ENCODE data around the gene MED28.
"Not testable (repeated sequence)": the region's sequence is repeated elsewhere in the genome, so short reads cannot be mapped to it uniquely, and the experiment has no call there.

The MED28 gene, protein sequence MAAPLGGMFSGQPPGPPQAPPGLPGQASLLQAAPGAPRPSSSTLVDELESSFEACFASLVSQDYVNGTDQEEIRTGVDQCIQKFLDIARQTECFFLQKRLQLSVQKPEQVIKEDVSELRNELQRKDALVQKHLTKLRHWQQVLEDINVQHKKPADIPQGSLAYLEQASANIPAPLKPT

DNA sequence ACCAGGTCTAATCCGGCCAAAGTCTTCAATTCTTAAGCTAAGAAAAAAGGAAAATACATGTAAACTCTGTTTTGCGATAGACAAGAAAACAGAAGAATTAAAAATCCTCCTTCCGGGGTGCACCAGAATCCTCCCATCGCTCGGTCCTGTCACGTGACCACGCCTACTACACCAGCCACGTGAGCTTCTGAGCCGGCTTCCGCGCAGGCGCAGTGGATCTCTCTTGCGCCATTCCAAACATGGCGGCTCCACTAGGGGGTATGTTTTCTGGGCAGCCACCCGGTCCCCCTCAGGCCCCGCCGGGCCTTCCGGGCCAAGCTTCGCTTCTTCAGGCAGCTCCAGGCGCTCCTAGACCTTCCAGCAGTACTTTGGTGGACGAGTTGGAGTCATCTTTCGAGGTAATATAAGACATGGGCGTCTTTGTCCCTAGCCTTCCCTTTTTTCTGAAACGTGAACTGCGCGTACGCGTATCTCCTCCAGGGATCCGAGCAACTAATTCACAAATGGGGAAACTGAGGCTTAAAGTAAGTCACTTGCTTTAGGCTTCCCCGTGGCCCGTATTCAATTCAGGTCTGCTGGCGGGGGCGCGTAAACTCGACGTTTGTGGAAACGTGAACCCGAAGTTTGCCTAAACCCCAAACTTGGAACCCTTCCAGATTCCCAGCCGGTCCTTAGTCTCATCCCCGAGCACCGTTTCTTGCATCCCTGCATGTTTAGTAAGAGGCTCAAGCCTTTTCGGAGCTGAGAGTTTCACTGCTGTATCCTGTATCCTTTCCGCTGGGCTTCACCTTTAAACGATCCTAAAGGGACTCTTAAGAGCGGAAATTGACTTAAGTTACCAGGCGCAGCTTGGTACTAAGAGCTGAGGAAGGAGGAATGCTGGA, at the start of gene MED28:
TSS of gene MED28 (plus strand) at position 226 of the 884 bp plus-strand sequence. CDS start at position 240, 14 bp downstream.
- peak; percentile 90 for FAIRE-seq

DNA sequence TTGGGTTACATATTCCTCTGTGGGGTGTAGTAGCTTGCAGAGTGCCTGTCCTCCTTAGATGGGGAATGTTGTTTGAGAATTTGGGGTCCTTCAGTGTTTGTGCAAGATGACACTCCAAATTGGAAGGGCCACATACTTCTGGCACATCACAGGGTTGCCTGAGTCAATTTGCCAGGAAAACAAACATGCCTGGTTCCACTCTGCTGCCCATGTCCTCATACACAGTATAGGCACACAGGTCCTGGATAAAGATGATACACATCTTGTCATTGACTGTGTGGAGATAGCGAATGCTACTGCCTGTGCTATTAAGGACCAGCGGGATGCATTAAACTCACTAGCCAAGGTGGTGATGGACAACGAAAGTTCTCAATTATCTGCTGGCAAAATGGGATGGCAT, 48.6 kb upstream of the MED28 start:
- FAIRE-seq, result no peak

DNA sequence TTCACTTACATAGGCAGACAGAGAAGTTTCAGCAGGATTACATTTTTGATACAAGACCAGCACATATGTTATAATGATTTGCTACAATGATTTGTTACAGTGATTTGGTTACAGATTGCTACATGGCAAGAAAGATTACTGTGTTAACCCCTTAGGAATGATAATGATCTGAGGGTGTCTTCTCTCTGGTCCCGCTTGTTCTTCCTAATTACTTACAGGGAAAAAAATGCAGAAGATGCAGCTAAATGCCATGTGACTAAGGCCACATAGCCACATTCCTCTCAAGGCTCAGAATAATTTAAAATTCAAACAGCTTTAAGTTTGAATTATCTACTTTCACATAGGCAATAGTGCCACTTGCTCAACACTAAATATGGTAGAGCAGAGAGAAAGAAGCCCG, 47.2 kb upstream of the MED28 start:
- no peak for FAIRE-seq

DNA sequence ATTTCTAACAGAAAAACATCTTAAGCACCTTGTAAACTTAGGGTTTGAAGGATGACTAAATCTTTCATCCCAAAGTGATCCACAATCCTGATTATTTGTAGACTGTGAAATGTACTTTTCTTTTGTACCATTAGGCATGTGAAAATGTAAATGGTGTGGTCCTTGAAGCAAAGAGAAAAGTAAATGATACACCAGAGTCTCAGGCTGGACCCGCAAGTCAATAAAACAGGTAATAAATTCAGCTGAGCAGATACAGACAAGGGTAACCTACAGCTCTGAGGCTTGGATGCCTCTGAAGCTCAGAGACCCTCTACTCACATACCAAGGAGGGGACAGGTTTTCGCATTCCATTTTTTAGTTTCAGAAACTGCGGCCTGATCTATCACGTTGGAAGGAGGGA, 40.2 kb upstream of the MED28 start:
- FAIRE-seq, result no peak

DNA sequence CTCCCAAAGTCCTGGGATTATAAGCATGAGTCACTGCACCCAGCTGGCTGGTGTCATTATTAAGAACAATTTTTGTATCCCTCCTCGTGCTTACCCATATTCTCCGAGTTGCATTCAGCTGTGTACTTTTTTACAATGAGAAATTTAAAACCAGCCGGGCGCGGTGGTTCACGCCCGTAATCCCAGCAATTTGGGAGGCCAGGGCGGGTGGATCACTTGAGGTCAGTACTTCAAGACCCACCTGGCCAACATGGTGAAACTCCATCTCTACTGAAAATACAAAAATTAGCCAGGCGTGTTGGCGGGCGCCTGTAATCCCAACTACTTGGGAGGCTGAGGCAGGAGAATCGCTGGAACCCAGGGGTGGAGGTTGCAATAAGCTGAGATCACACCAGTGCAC, 39.3 kb upstream of the MED28 start:
- FAIRE-seq, result not testable (repeated sequence)

DNA sequence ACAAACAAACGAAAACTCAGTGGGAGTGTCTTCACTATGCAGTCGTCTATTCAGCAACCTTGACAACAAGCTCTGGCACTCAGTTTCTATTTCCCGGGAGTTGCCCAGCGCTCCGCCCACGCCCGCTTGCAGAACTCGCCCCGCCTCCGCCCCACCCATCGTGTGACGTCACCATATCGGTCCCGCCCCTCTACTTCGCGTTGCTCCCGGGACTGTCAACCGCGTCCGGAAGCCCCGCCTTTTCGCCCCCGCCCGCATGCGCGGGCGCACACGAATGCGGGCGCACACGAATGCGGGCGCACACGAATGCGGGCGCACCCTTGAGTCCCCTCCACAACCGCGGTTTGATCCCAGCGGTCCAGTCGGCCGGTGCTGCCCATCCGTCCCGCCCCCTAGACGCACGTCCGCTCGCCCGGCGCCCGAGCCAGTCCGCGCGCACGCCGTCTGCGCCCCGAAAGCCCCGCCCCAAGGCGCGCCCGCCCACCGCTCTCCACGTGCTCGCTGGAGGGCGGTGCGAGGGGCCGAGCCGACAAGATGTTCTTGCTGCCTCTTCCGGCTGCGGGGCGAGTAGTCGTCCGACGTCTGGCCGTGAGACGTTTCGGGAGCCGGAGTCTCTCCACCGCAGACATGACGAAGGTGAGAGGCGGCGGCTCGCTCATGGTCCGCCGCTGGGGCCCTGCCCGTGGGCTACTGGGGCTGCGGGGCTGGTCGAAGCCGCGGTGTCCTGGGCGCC, 37.3 kb upstream of the MED28 start, which contains the start of gene LAP3:
TSS of gene LAP3 (plus strand) at position 267 of the 733 bp plus-strand sequence. CDS start at position 535, 268 bp downstream.
- peak; percentile 95 for FAIRE-seq

DNA sequence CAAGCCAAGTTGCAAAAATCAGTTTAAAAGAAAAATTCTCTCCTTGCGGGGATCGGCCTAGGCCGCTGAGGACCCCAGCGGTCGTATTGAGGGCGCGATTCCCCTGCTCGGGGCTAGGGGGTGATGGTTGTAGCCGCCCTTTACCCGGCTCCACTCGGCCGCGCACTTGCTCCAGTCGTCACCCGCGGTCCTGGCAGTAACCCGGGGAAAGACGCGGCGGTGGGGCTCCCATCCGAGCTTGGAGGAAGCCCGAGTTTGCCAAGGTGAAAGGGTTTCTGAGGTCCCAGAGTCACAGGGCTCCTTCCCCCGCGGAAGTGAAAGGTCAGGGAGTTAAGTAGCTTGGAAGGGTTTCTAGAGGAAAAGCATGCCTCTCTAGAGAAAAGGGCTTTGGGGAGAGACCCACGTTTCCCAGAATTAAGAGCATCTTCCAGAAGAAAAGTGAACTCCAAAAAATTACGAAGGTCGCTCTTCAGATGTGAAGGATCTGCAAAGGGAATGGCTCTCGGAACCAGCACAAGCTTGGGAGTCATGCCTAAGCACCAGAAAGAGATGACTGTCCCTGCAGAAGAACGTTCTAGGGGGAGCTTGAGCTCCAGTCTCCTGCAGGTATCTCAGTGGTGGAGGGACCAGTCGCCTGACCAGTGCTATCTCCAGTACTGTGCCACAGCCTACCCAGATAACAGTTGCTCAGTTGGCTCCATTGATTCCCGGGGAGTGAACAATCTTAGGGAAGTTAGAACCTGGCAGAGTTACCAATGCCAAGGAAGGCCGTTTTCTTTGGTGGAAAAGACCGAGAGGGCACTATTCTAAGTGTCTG, 36.6 kb upstream of the MED28 start:
- no peak for FAIRE-seq

DNA sequence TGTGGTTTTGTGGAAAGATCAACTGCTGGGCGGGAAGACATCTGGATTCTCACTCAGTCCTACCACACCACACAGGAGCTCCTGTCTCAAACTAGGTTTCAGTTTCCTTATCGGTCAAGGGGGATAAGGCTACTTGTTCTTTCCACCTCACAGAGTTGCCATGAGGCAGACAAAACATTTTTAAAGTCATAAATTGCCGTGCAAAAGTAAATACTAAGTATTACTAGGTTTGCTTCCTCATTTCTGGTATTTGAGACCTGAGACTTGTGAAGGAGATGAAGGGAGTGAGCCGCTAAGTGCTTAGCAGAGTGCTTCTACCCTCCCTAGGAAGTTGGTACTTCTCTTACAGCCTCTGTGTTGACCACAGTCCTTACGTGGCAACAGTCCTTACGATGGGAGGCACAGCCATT, 36.0 kb upstream of the MED28 start:
- FAIRE-seq, result no peak

DNA sequence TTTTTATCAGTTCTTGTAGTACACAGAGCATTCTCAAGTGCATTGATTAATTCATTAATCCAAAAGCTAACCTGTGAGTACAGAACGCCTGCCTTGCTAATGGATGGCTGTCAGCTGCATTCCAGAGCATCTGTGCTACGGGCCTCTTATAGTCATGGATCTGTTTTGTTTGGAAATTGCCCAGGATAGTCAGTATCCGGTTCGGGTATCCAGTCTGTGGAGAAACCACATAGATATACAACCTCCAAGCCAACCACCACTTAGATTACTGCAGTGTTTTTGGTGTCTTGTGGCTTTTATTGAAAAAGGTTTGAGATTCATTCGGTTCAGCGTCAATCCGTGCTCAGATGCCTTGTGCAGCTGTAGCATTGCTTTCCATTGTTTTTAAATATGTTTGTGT, 33.5 kb upstream of the MED28 start:
- no peak for FAIRE-seq

DNA sequence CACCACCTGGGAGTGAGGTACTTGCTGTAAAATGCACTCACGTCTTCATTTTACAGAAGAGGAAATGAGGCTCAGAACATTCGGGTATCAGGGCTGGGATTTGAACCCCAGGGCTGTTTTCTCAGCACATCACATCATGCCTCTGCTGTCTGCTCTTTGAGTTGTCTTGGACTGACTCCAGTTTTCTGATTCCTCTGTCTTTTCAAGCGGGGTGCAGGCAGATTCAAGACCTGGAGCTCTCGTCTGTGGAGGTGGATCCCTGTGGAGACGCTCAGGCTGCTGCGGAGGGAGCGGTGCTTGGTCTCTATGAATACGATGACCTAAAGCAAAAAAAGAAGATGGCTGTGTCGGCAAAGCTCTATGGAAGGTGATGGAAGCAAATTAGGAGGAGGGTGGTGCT, 31.2 kb upstream of the MED28 start:
- FAIRE-seq, result no peak

DNA sequence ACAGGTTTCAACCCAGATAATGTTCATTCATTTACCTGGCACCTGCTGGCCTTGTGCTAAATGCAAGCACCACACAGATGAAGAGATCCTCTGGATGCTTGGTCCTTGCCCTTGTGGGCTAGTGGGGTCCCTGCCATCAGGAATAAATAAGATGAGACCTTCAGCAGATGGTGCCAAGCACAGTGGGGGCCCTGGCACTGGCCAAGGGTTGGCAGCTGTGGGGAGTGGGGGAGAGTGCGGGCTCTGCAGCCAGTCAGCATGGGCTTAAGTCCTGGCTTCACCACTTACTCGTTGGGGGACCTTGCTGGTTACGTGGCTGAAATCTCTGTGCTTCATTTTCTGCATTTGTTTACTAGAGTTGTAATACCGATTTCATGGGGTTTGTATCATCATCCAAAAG, 30.5 kb upstream of the MED28 start:
- FAIRE-seq, result no peak

DNA sequence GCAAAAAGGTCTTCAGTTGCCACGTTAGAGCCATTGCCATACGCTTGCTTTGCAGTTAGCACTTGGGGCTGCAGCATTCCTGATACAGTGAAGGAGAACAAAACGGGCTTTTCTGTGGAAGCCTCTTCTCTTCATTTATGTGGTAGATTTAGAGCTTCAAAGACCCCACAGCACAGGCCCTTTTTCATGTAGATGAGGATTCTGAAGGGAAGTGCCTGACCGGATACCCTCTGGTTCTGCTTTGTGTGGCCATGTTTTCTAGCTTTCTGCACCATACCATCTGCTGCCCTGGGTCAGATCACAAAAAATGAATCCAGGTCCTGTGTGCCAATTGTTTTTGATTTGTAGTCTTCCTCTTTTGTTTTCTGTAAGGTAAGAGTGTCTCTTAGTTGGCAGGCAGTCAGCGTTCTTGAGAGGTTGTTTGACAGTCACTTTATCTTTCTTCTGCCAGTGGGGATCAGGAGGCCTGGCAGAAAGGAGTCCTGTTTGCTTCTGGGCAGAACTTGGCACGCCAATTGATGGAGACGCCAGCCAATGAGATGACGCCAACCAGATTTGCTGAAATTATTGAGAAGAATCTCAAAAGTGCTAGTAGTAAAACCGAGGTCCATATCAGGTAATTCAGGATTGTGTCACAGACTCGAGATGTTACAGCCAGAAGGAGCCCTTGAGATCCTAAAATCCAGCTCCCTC, 29.8 kb upstream of the MED28 start:
- FAIRE-seq, result no peak

DNA sequence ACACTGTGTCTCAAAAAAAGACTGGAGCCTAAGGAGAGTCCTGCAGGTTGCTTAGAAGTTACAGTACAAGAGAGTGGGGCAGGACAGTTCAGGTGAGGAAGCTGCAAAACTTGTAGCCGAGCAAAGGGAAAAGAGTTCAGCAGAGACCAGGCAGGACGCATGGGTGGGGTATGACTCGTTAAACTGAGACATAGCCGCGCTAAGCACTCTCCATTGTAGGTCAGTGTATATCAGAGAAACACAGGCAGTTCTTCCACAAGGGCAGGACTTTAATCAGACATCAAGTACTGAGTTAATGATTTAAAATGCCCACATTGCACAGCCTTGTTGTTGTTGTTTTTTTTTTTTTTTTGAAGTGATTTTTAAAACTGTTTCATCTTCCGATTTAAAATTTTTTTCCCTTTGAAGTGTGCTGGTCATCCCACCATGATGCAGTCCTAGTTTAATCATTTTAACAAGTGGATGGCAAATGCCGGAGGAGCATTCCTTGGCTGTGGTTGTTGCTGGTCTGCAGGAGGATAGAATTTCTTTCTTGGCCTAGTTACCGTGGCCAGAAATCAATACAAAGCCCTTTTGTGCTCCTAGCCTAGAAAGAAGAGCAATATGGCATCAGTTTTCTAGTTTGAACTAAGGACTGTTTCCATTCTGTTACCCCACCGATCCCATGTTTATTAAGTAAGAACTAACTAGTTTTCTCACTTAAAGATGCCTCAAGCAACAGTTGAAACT, 27.2 kb upstream of the MED28 start:
- FAIRE-seq, result no peak

DNA sequence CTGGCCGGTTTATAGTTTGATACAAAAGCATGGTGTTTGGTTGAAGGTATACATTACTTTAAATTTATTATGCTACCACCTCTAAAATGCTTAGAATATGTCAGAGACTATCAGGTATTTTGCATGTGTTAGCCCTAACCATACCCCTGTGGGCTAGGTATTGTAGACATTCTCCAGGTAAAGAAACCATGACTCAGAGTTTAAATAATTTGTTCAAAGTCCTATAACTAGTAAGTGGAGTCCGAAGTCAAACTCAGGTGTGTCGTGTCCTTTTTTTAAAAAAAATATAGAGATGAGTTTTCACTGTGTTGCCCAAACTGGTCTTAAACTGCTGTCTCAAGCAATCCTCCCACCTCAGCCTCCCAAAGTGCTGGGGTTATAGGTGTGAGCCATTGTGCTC, 25.1 kb upstream of the MED28 start:
- FAIRE-seq, result no peak

DNA sequence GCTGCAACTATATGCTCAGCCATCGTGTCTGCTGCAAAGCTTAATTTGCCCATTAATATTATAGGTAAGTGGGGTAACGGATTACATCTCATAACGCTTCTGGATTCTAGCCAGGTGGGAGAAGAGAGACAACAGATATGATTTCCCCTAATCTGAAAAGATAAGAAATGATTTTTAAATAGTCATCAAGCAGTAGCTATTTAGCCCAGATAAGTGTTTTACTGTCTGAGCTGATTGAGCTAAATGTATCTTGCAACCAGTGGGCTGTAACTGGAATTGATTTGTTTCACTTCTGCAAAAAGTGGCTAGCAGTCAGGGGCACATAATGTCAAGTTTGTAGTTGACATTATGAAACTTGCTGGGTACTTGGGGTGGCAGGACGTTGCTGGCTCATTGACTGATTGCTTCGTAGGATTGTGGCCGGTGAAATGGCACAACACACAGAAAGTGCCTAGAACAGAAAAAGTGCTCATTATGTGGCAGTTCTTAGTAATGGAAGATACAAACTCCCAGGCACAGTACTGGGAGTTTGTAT, 18.9 kb upstream of the MED28 start:
- FAIRE-seq, result no peak

DNA sequence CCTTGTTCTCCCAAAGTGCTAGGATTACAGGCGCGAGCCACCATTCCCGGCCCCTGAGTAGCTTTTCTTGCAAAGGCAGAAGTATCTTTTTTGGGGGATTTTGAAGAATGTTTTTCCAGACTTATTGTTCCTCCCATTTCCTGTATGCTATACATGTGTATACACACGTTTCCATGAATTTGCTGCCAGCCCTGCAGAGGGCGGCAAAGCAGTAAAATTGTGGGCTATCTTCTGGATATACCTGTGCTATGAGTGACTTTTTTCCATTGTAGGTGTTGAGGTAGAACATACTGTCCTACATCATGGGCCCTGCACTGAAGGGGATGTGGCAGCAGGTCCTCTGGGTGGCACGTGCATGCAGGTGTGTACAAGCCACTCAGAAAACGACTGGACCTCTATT, 16.9 kb upstream of the MED28 start:
- peak; percentile 21 for FAIRE-seq

DNA sequence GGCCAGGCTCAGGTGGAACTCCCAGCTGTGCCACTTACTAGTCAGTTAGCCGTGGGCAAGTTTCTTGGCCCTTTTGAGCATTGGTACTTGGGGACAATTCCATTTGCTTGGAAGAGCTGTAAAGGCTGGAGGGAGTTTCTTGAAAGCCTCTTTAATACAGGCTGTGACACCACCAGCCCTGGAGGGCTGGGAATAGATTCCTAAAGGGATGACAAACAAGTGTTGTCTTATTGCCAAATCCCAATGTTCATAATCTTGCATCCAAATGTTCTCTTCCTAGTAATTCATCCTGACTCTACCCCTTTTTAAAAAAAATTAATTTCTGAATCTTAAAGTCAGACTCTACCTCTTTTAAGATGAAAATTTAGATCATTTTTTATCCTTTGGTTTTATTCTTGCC, 14.6 kb upstream of the MED28 start:
- no peak for FAIRE-seq

DNA sequence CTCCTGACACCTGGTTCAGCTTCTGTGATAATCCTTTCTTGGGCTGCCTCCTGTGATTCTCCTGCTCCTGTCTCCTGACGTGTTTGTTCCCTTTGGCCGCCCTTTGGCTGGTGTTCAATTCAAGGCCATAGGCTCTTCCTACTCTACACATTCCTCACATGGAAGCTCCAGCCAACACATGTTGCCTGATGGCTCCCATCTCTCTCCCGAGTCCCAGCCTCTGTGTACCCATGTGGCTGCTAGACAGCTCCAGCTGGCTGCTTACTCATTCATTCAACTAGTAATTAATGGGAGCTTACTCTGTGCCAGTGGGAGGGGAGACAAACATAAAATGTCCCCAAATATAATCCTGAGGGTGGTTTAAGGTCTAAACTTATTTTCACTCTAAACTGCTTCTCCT, 9.2 kb upstream of the MED28 start:
- no peak for FAIRE-seq

DNA sequence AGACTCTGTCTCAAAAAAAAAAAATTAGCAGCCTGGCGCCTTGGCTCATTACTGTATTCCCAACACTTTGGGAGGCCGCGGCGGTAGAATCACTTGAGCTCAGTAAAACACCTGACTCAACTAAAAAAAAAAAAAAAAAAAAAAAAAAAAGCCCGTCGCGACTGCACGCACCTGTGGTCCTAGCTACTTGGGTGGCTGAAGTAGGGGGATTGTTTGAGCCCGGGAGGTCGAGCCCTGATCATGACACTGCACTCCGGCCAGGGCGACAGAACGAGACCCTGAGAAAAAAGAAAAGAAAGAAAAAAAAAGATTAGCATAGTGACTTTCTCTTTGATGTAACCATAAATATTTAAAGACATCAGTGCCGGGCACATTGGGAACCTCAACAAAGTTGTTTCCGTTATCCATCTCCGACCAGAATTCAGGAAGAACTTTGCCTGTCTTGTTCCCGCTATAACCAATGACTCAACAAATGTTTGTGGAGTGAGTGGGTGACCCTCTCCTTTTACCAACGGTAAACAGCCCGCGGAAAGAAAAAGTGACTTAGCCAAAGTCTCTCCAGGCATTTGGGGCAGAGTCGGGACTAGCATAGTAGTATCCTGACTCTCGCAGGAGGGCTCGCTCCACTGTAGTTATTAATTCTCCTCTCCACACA, 553 bp upstream of the MED28 start:
- FAIRE-seq, result no peak

DNA sequence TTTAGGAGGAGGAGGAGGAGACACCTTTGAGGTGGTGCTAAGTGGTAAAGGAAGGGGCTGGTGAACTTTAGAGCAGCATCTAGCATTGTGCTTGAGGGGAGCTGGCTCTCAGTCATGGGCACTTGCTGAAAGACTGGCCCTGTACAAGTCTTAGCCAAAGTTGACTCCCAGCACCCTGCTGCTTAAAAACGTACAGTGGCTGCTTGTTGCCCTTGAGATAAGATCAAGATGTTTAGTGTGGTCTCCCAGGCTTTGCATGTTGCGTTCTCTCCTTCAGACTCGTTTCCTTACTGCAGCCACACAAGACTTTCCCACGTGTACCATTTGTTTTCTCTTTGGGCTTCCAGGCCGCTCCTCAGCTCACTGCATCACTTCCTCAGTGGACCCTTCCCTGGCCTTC, 1.8 kb downstream of the MED28 start:
- no peak for FAIRE-seq

DNA sequence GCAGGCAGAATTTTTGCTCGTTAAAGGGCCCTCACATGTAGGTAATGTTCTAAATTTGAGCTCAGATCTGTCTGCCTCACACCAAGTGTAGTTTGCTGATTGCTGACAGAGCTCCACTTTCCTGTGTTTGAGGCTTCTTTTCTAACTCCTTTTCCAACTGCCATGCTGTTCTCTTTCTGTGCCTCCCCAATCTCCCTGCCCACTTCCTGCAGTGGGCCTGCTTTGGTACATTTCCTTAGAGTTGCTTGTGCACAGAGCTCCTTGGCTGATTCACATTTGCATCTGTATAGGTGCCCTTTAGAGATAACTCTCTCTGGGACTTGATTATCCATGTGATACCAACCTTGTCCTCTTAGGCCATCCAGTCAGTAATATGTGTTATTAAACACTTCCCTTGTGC, 4.5 kb downstream of the MED28 start:
- no peak for FAIRE-seq
